PC-9 (cell line): Measurements from ENCODE around the gene PPP2R5E. TPM values are rescaled to one million over a fixed set of nuclear protein-coding genes. Genes with fewer than 3 reads are reported as not detected.

Experiments
- BruUV-seq: library from RNA; stranded (reverse); fragments of 400-500 nt; replicated peaks from 2 replicates; lab custom pipeline; 2021; lab: Mats Ljungman, UMichigan
- CTCF ChIA-PET: fragments of 300-600 bp; sonication (Branson Sonifier 250); formaldehyde crosslinking; loops from one replicate; lab custom pipeline; 2022; ENCODE audit warnings: antibody characterized with exemption; lab: Charles Lee
- POLR2A ChIA-PET: fragments of 300-600 bp; sonication (Branson Sonifier 250); formaldehyde crosslinking; loops from one replicate; lab custom pipeline; 2022; ENCODE audit warnings: antibody characterized with exemption; ENCODE audit not compliant: unreplicated experiment; lab: Charles Lee
- DNase-seq, 2 experiments: peaks; one replicate each; pipeline versions ENCODE4 v3.0.0 to v3.0.0-alpha.2; 2015 to 2022; ENCODE audit warnings: mixed read lengths in 1 of 2
- H2AFZ ChIP-seq: fragments of 200-600 bp; sonication (generic); 2 replicates; pipeline ENCODE4 v1.8.1; 2017; ENCODE audit warnings: antibody characterized with exemption
- H3F3A ChIP-seq: fragments of 200-600 bp; sonication (generic); 2 replicates; pipeline ENCODE4 v1.8.1; 2017; ENCODE audit warnings: antibody characterized with exemption, mild to moderate bottlenecking, low read depth; ENCODE audit not compliant: insufficient read depth
- H3K27ac ChIP-seq: fragments of 200-600 bp; sonication (generic); 2 replicates; pipeline ENCODE4 v1.6.1; 2016; ENCODE audit warnings: mixed run types
- H3K27me3 ChIP-seq: fragments of 200-600 bp; sonication (generic); 2 replicates; pipeline ENCODE4 v1.6.1; 2016; ENCODE audit warnings: low read depth, mixed run types; ENCODE audit not compliant: insufficient read depth
- H3K36me3 ChIP-seq: fragments of 200-600 bp; sonication (generic); 2 replicates; pipeline ENCODE4 v1.6.1; 2016; ENCODE audit warnings: low read depth, mixed run types
- H3K4me1 ChIP-seq: fragments of 200-600 bp; sonication (generic); replicated peaks from 2 replicates; pipeline ENCODE4 v1.6.1; 2016; ENCODE audit warnings: mixed run types; ENCODE audit not compliant: insufficient read depth
- H3K4me2 ChIP-seq: fragments of 200-600 bp; sonication (generic); 2 replicates; pipeline ENCODE4 v1.6.1; 2017; ENCODE audit warnings: mixed run types
- H3K4me3 ChIP-seq: fragments of 200-600 bp; sonication (generic); 2 replicates; pipeline ENCODE4 v1.6.1; 2016; ENCODE audit warnings: mixed run types
- H3K79me2 ChIP-seq: fragments of 200-600 bp; sonication (generic); 2 replicates; pipeline ENCODE4 v1.6.1; 2017; ENCODE audit warnings: low read depth, mixed run types
- H3K9me2 ChIP-seq: fragments of 200-600 bp; sonication (generic); 2 replicates; pipeline ENCODE4 v1.8.1; 2017; ENCODE audit warnings: mild to moderate bottlenecking; ENCODE audit not compliant: insufficient read depth
- H3K9me3 ChIP-seq: fragments of 200-600 bp; sonication (generic); 2 replicates; pipeline ENCODE4 v1.8.1; 2016; ENCODE audit warnings: low read depth; ENCODE audit not compliant: insufficient read depth
- H4K20me1 ChIP-seq: fragments of 200-600 bp; sonication (generic); 2 replicates; pipeline ENCODE4 v1.8.1; 2017; ENCODE audit not compliant: insufficient read depth
- CTCF ChIP-seq: fragments of 200-600 bp; sonication (generic); conservative IDR thresholded peaks from 2 replicates; pipeline ENCODE4 v1.6.1; 2017; ENCODE audit warnings: mixed run types, antibody characterized with exemption, mild to moderate bottlenecking, moderate library complexity
- EZH2 ChIP-seq: fragments of 200-600 bp; sonication (generic); IDR thresholded peaks from 2 replicates; pipeline ENCODE4 v1.8.0; 2017; ENCODE audit warnings: antibody characterized with exemption, low read depth
- intact Hi-C: fragments of 100-400 bp; cut with micrococcal nuclease; formaldehyde crosslinking; loops from one replicate; pipeline ENCODE4 v1.10.0; 2022; ENCODE audit not compliant: unreplicated experiment
- total RNA-seq: library from RNA; stranded (reverse); gene quantifications from 2 replicates; pipeline ENCODE4 v1.2.3, GENCODE V29; 2021

PPP2R5E gene
- total RNA-seq, 1 experiment from 2014 or later, result 66.4 TPM

- ChIA-PET CTCF (interaction anchor here (0.6 to 1.2 kb wide), 3 partner anchors 14 to 257 kb away, joined by 3 to 6 read pairs (median 5); no protein-coding TSS in a partner anchor), POLR2A (interaction anchor here (1.3 kb wide), 1 partner anchor 99 kb away, joined by 4 read pairs; the partner anchor contains the start of gene WDR89)
- peak overlapping the region; percentile 92 for H2AFZ ChIP-seq
- no peak for DNase-seq
- H3K36me3 ChIP-seq, result peaks cover 16% of the 10 kb centered on the region; the same call in 1 of the 2 replicates
- H4K20me1 ChIP-seq, result peaks cover 15% of the 10 kb centered on the region; the same call in 1 of the 2 replicates
- H3K4me2 ChIP-seq, result peak overlapping the region; percentile 100
- H3K79me2 ChIP-seq, result peaks cover 53% of the 10 kb centered on the region
- BruUV-seq, result no TSS peak
- peak overlapping the region; percentile 22 for H3K27ac ChIP-seq
- H3K27me3 ChIP-seq, result no peaks in the 10 kb centered on the region
- no peaks in the 10 kb centered on the region for H3K9me2 ChIP-seq
- H3K4me1 ChIP-seq, result peaks cover 22% of the 10 kb centered on the region
- 0 out of 2 replicates have a peak, but pooled peaks cover 5% of the 10 kb centered on the region for H3F3A ChIP-seq
- no peak for TF ChIP-seq EZH2
- TF ChIP-seq CTCF, result no peak
- no peaks in the 10 kb centered on the region for H3K9me3 ChIP-seq
- H3K4me3 ChIP-seq, result peak overlapping the region; percentile 82
- intact Hi-C loops, result loop anchor here (2.0 to 10.0 kb wide), 4 partner anchors 75 to 252 kb away; partner anchors contain the start of gene WDR89
Observed at GRCh38 chr14:63542231-63542999, 762 bp downstream of the PPP2R5E start.

- Histone ChIP-seq H3K36me3 (peaks cover 44% of the 10 kb centered on the region), H3K27ac (no peak overlapping the region), H3K4me1 (peaks cover 2% of the 10 kb centered on the region; the same call in 1 of the 2 replicates), H3K79me2 (peaks cover 68% of the 10 kb centered on the region), H3K27me3 (no peaks in the 10 kb centered on the region), H3K4me2 (no peak overlapping the region), H3K9me2 (no peaks in the 10 kb centered on the region), H3K9me3 (no peaks in the 10 kb centered on the region), H3F3A (no peaks in the 10 kb centered on the region), H4K20me1 (peaks cover 11% of the 10 kb centered on the region; the same call in 1 of the 2 replicates), H3K4me3 (no peak overlapping the region), H2AFZ (no peak overlapping the region)
- DNase-seq, result no peak
- intact Hi-C loops, result no loop called here
- POLR2A ChIA-PET, result no interaction called here
- TF ChIP-seq EZH2, result no peak
- TF ChIP-seq CTCF, result no peak
- CTCF ChIA-PET, result no interaction called here
- BruUV-seq, result no TSS peak
Observed at GRCh38 chr14:63535918-63536317, 7.3 kb downstream of the PPP2R5E start.

GRCh38 chr14:63533474-63533873, 9.7 kb downstream of the PPP2R5E start:
- BruUV-seq, result no TSS peak
- H4K20me1 ChIP-seq, result peaks cover 17% of the 10 kb centered on the region; the same call in 1 of the 2 replicates

More at GRCh38 chr14:63533474-63533873, 9.7 kb downstream of the PPP2R5E start:
- TF ChIP-seq EZH2 (no peak), CTCF (no peak)
- peaks cover 34% of the 10 kb centered on the region for H3K36me3 ChIP-seq
- DNase-seq, result no peak
- CTCF ChIA-PET, result no interaction called here
- no peak overlapping the region for H3K4me3 ChIP-seq
- peaks cover 61% of the 10 kb centered on the region for H3K79me2 ChIP-seq
- POLR2A ChIA-PET, result no interaction called here
- no peaks in the 10 kb centered on the region for H3K4me1 ChIP-seq
- H3K9me2 ChIP-seq, result no peaks in the 10 kb centered on the region
- no peak overlapping the region for H3K4me2 ChIP-seq
- H3F3A ChIP-seq, result no peaks in the 10 kb centered on the region
- no peak overlapping the region for H3K27ac ChIP-seq
- H3K27me3 ChIP-seq, result no peaks in the 10 kb centered on the region
- no peaks in the 10 kb centered on the region for H3K9me3 ChIP-seq
- intact Hi-C loops, result no loop called here
- no peak overlapping the region for H2AFZ ChIP-seq
